ENCODE measurements around the gene AUTS2. TPM values are rescaled to one million over a fixed set of nuclear protein-coding genes. Genes with fewer than 3 reads are reported as not detected.

The AUTS2 gene
- total and polyA plus RNA-seq, 2 experiments from 2014 or later, result 3.0 to 4.4 TPM

- in situ Hi-C loops (cut with MboI), result no loop called here
- no peak overlapping the region for H3K4me2 ChIP-seq (ENCODE audit: unreplicated experiment)
- peaks cover 16% of the 10 kb centered on the region; the same call in 1 of the 2 replicates for H3K27me3 ChIP-seq (replicated peaks; ENCODE audit: insufficient read depth)
- H3K9me3 ChIP-seq (ENCODE audit: low read depth), result no peaks in the 10 kb centered on the region
- no peak overlapping the region for H2AFZ ChIP-seq
- DNase-seq, result peak; percentile 70
- no peaks in the 10 kb centered on the region for H4K20me1 ChIP-seq (ENCODE audit: insufficient read depth)
- H3F3A ChIP-seq (ENCODE audit: insufficient read depth), result no peaks in the 10 kb centered on the region
- H3K36me3 ChIP-seq (ENCODE audit: low read depth), result no peaks in the 10 kb centered on the region
- H3K4me3 ChIP-seq, result no peak overlapping the region
- H3K9me2 ChIP-seq (ENCODE audit: insufficient read depth), result no peaks in the 10 kb centered on the region
- H3K4me1 ChIP-seq (ENCODE audit: insufficient read depth), result no peaks in the 10 kb centered on the region
- H3K79me2 ChIP-seq (ENCODE audit: insufficient read depth), result no peaks in the 10 kb centered on the region
- H3K9ac ChIP-seq, result no peak overlapping the region
- H3K27ac ChIP-seq, result no peak overlapping the region
- TF ChIP-seq EZH2 (IDR thresholded peaks at IDR 0.05; ENCODE audit: insufficient read depth, poor library complexity, severe bottlenecking) (no peak), EZH2phosphoT487 (IDR thresholded peaks at IDR 0.05; ENCODE audit: insufficient read depth, low read depth) (no peak)
- 17 to 24% methylated on average over 2 of the region's 2 CpGs for WGBS, 2 experiments (ENCODE audit: low coverage in 1 of 2, low lambda C conversion rate in 2 of 2, missing lambda C conversion rate in 2 of 2)
These were observed 1000.7 kb downstream of the AUTS2 start for GRCh38 chr7:70598976-70599375.

- no peaks in the 10 kb centered on the region for H3K4me1 ChIP-seq (ENCODE audit: insufficient read depth)
- no peaks in the 10 kb centered on the region for H3K9me2 ChIP-seq (ENCODE audit: insufficient read depth)
- H3K9me3 ChIP-seq (ENCODE audit: low read depth), result no peaks in the 10 kb centered on the region
- no peaks in the 10 kb centered on the region for H3K36me3 ChIP-seq (ENCODE audit: low read depth)
- no peak overlapping the region for H2AFZ ChIP-seq
- no peak overlapping the region for H3K27ac ChIP-seq
- H3K9ac ChIP-seq, result no peak overlapping the region
- TF ChIP-seq EZH2phosphoT487 (IDR thresholded peaks at IDR 0.05; ENCODE audit: insufficient read depth, low read depth) (no peak), EZH2 (IDR thresholded peaks at IDR 0.05; ENCODE audit: insufficient read depth, poor library complexity, severe bottlenecking) (no peak)
- H3K4me2 ChIP-seq (ENCODE audit: unreplicated experiment), result no peak overlapping the region
- WGBS, 2 experiments (ENCODE audit: low coverage in 1 of 2, low lambda C conversion rate in 2 of 2, missing lambda C conversion rate in 2 of 2), result 73% methylated on average over 5 of the region's 5 CpGs
- peaks cover 16% of the 10 kb centered on the region; the same call in 1 of the 2 replicates for H3K27me3 ChIP-seq (replicated peaks; ENCODE audit: insufficient read depth)
- H3F3A ChIP-seq (ENCODE audit: insufficient read depth), result no peaks in the 10 kb centered on the region
- no peak overlapping the region for H3K4me3 ChIP-seq
- no peaks in the 10 kb centered on the region for H3K79me2 ChIP-seq (ENCODE audit: insufficient read depth)
- in situ Hi-C loops (cut with MboI), result no loop called here
- H4K20me1 ChIP-seq (ENCODE audit: insufficient read depth), result no peaks in the 10 kb centered on the region
- no peak for DNase-seq
These were observed 1001.3 kb downstream of the AUTS2 start for GRCh38 chr7:70599446-70600190.

DNA sequence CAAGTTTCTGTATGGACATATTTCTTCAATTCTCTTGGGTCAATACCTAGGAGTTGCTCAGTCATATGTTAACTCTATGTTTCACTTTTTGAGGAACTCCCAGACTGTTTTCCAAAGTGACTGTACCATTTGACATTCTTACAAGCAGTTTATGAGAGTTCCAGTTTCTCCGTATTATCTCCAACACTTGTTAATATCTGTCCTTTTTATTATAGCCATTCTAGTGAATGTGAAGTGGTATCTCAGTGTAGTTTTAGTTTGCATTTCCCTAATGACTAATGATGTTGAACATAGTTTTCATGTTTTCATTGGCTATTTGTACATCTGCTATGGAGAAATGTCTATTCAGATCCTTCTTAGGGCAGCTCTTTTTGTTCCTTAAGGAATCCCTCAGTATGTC lies 1002.7 kb downstream of the AUTS2 start:
- in situ Hi-C loops (cut with MboI), result no loop called here
- Histone ChIP-seq H3K9ac (no peak overlapping the region), H3F3A (ENCODE audit: insufficient read depth) (no peaks in the 10 kb centered on the region), H3K4me1 (ENCODE audit: insufficient read depth) (no peaks in the 10 kb centered on the region), H3K27me3 (replicated peaks; ENCODE audit: insufficient read depth) (peaks cover 16% of the 10 kb centered on the region; the same call in 1 of the 2 replicates), H3K4me2 (ENCODE audit: unreplicated experiment) (no peak overlapping the region), H3K9me3 (ENCODE audit: low read depth) (no peaks in the 10 kb centered on the region), H3K27ac (no peak overlapping the region), H4K20me1 (ENCODE audit: insufficient read depth) (no peaks in the 10 kb centered on the region), H3K9me2 (ENCODE audit: insufficient read depth) (no peaks in the 10 kb centered on the region), H3K79me2 (ENCODE audit: insufficient read depth) (no peaks in the 10 kb centered on the region), H3K36me3 (ENCODE audit: low read depth) (no peaks in the 10 kb centered on the region), H3K4me3 (no peak overlapping the region), H2AFZ (no peak overlapping the region)
- TF ChIP-seq EZH2 (IDR thresholded peaks at IDR 0.05; ENCODE audit: insufficient read depth, poor library complexity, severe bottlenecking) (no peak), EZH2phosphoT487 (IDR thresholded peaks at IDR 0.05; ENCODE audit: insufficient read depth, low read depth) (no peak)
- DNase-seq, result no peak
- 89 to 91% methylated on average over 1 of the region's 1 CpG for WGBS, 2 experiments (ENCODE audit: low coverage in 1 of 2, low lambda C conversion rate in 2 of 2, missing lambda C conversion rate in 2 of 2)

GRCh38 chr7:70602117-70602516 lies 1003.8 kb downstream of the AUTS2 start:
- no peak overlapping the region for H3K4me3 ChIP-seq
- no peak for TF ChIP-seq EZH2 (IDR thresholded peaks at IDR 0.05; ENCODE audit: insufficient read depth, poor library complexity, severe bottlenecking)
- no peak for TF ChIP-seq EZH2phosphoT487 (IDR thresholded peaks at IDR 0.05; ENCODE audit: insufficient read depth, low read depth)
- H3K36me3 ChIP-seq (ENCODE audit: low read depth), result no peaks in the 10 kb centered on the region
- no peaks in the 10 kb centered on the region for H3F3A ChIP-seq (ENCODE audit: insufficient read depth)
- H3K27me3 ChIP-seq (replicated peaks; ENCODE audit: insufficient read depth), result peaks cover 7% of the 10 kb centered on the region; the same call in 1 of the 2 replicates
- WGBS, 2 experiments (ENCODE audit: low coverage in 1 of 2, low lambda C conversion rate in 2 of 2, missing lambda C conversion rate in 2 of 2), result 63 to 65% methylated on average over 4 of the region's 4 CpGs
- no peaks in the 10 kb centered on the region for H3K4me1 ChIP-seq (ENCODE audit: insufficient read depth)
- in situ Hi-C loops (cut with MboI), result no loop called here
- no peak overlapping the region for H3K27ac ChIP-seq
- H3K9me2 ChIP-seq (ENCODE audit: insufficient read depth), result no peaks in the 10 kb centered on the region
- H3K9ac ChIP-seq, result no peak overlapping the region
- no peak overlapping the region for H2AFZ ChIP-seq
- no peaks in the 10 kb centered on the region for H3K79me2 ChIP-seq (ENCODE audit: insufficient read depth)
- no peaks in the 10 kb centered on the region for H4K20me1 ChIP-seq (ENCODE audit: insufficient read depth)
- DNase-seq, result no peak
- no peak overlapping the region for H3K4me2 ChIP-seq (ENCODE audit: unreplicated experiment)
- no peaks in the 10 kb centered on the region for H3K9me3 ChIP-seq (ENCODE audit: low read depth)

Data from GM23248 (cell line).